ENCODE data around the gene DYRK1A.

DYRK1A gene

GRCh38 chr21:37423103-37423502, 56.5 kb downstream of the DYRK1A start:
- no peak for ATAC-seq (replicated peaks)
- Mint-ChIP-seq H3K36me3 (ENCODE audit: insufficient read depth) (peaks cover 46% of the 10 kb centered on the region), H3K27ac (no peak overlapping the region), H3K4me1 (ENCODE audit: low read depth in 2 of 2) (peaks cover 31 to 51% of the 10 kb centered on the region in 2 donors), H3K9me3 (no peaks in the 10 kb centered on the region), H3K4me3 (no peak overlapping the region), H3K27me3 (no peaks in the 10 kb centered on the region)
- DNase-seq = no peak

GRCh38 chr21:37424396-37424795, 57.8 kb downstream of the DYRK1A start:
- Mint-ChIP-seq H3K36me3 (ENCODE audit: insufficient read depth) (peaks cover 48% of the 10 kb centered on the region), H3K27me3 (no peaks in the 10 kb centered on the region), H3K9me3 (no peaks in the 10 kb centered on the region), H3K27ac (peak overlapping the region in 1 of 2 donors; percentile 19), H3K4me3 (no peak overlapping the region), H3K4me1 (ENCODE audit: low read depth in 2 of 2) (peaks cover 29 to 50% of the 10 kb centered on the region in 2 donors)
- ATAC-seq (replicated peaks) = no peak
- DNase-seq = no peak

- H3K4me1 Mint-ChIP-seq (ENCODE audit: low read depth in 2 of 2) = peaks cover 29 to 50% of the 10 kb centered on the region in 2 donors
- ATAC-seq (replicated peaks) = no peak
Measured at GRCh38 chr21:37425001-37425400, 58.4 kb downstream of the DYRK1A start.

GRCh38 chr21:37425684-37426083, 59.1 kb downstream of the DYRK1A start:
- Mint-ChIP-seq H3K27ac (peak overlapping the region; percentile 8 to 20), H3K36me3 (ENCODE audit: insufficient read depth) (peaks cover 45% of the 10 kb centered on the region), H3K27me3 (no peaks in the 10 kb centered on the region), H3K4me3 (no peak overlapping the region), H3K9me3 (no peaks in the 10 kb centered on the region), H3K4me1 (ENCODE audit: low read depth in 2 of 2) (peaks cover 31 to 50% of the 10 kb centered on the region in 2 donors)
- ATAC-seq (replicated peaks) (no peak), DNase-seq (no peak)

More at GRCh38 chr21:37425001-37425400, 58.4 kb downstream of the DYRK1A start:
- no peak for DNase-seq
- peaks cover 47% of the 10 kb centered on the region for H3K36me3 Mint-ChIP-seq (ENCODE audit: insufficient read depth)
- H3K27ac Mint-ChIP-seq = no peak overlapping the region
- no peak overlapping the region for H3K4me3 Mint-ChIP-seq
- no peaks in the 10 kb centered on the region for H3K9me3 Mint-ChIP-seq
- H3K27me3 Mint-ChIP-seq = no peaks in the 10 kb centered on the region

- H3K27ac Mint-ChIP-seq = peak overlapping the region in 1 of 2 donors; percentile 6
- no peaks in the 10 kb centered on the region for H3K9me3 Mint-ChIP-seq
- no peak for ATAC-seq (replicated peaks)
- peaks cover 41% of the 10 kb centered on the region for H3K36me3 Mint-ChIP-seq (ENCODE audit: insufficient read depth)
- no peaks in the 10 kb centered on the region for H3K27me3 Mint-ChIP-seq
- no peak overlapping the region for H3K4me3 Mint-ChIP-seq
- H3K4me1 Mint-ChIP-seq (ENCODE audit: low read depth in 2 of 2) = peaks cover 43 to 62% of the 10 kb centered on the region in 2 donors
- no peak for DNase-seq
Measured at GRCh38 chr21:37427221-37427620, 60.6 kb downstream of the DYRK1A start.

- H3K27ac Mint-ChIP-seq = peak overlapping the region in 1 of 2 donors; percentile 27
- peaks cover 28% of the 10 kb centered on the region for H3K36me3 Mint-ChIP-seq (ENCODE audit: insufficient read depth)
- H3K9me3 Mint-ChIP-seq = no peaks in the 10 kb centered on the region
- H3K4me1 Mint-ChIP-seq (ENCODE audit: low read depth in 2 of 2) = peaks cover 43 to 72% of the 10 kb centered on the region in 2 donors
- DNase-seq (no peak), ATAC-seq (replicated peaks) (peak; percentile 12)
- H3K4me3 Mint-ChIP-seq = no peak overlapping the region
- no peaks in the 10 kb centered on the region for H3K27me3 Mint-ChIP-seq
Measured at GRCh38 chr21:37429356-37429755, 62.8 kb downstream of the DYRK1A start.

- Mint-ChIP-seq H3K4me3 (peak overlapping the region; percentile 42 to 47), H3K9me3 (no peaks in the 10 kb centered on the region), H3K36me3 (ENCODE audit: insufficient read depth) (peaks cover 28% of the 10 kb centered on the region), H3K27me3 (no peaks in the 10 kb centered on the region), H3K4me1 (ENCODE audit: low read depth in 2 of 2) (peaks cover 43 to 72% of the 10 kb centered on the region in 2 donors), H3K27ac (peak overlapping the region; percentile 60 to 70)
- no peak for DNase-seq
- peak; percentile 8 for ATAC-seq (replicated peaks)
Measured at GRCh38 chr21:37430184-37430821, 63.7 kb downstream of the DYRK1A start.

GRCh38 chr21:37431243-37431642, 64.7 kb downstream of the DYRK1A start:
- H3K9me3 Mint-ChIP-seq = no peaks in the 10 kb centered on the region
- H3K36me3 Mint-ChIP-seq (ENCODE audit: insufficient read depth) = peaks cover 24% of the 10 kb centered on the region
- peaks cover 38 to 64% of the 10 kb centered on the region in 2 donors for H3K4me1 Mint-ChIP-seq (ENCODE audit: low read depth in 2 of 2)
- H3K27me3 Mint-ChIP-seq = no peaks in the 10 kb centered on the region
- peak overlapping the region; percentile 60 for H3K27ac Mint-ChIP-seq
- DNase-seq = no peak
- H3K4me3 Mint-ChIP-seq = peak overlapping the region; percentile 42 to 47
- no peak for ATAC-seq (replicated peaks)

- no peak overlapping the region for H3K4me3 Mint-ChIP-seq
- H3K27ac Mint-ChIP-seq = peak overlapping the region in 1 of 2 donors; percentile 60
- H3K36me3 Mint-ChIP-seq (ENCODE audit: insufficient read depth) = peaks cover 16% of the 10 kb centered on the region
- no peaks in the 10 kb centered on the region for H3K27me3 Mint-ChIP-seq
- no peak for DNase-seq
- H3K9me3 Mint-ChIP-seq = no peaks in the 10 kb centered on the region
- peaks cover 39 to 57% of the 10 kb centered on the region in 2 donors for H3K4me1 Mint-ChIP-seq (ENCODE audit: low read depth in 2 of 2)
- ATAC-seq (replicated peaks) = no peak
Measured at GRCh38 chr21:37432710-37433455, 66.3 kb downstream of the DYRK1A start.

- DNase-seq = no peak
- H3K4me3 Mint-ChIP-seq = peak overlapping the region in 1 of 2 donors; percentile 35
- peaks cover 13% of the 10 kb centered on the region for H3K36me3 Mint-ChIP-seq (ENCODE audit: insufficient read depth)
- no peak for ATAC-seq (replicated peaks)
- peak overlapping the region; percentile 54 to 59 for H3K27ac Mint-ChIP-seq
- no peaks in the 10 kb centered on the region for H3K27me3 Mint-ChIP-seq
- peaks cover 45 to 51% of the 10 kb centered on the region in 2 donors for H3K4me1 Mint-ChIP-seq (ENCODE audit: low read depth in 2 of 2)
- H3K9me3 Mint-ChIP-seq = no peaks in the 10 kb centered on the region
Measured at GRCh38 chr21:37433456-37433840, 66.9 kb downstream of the DYRK1A start.

- no peaks in the 10 kb centered on the region for H3K9me3 Mint-ChIP-seq
- peak; percentile 22 to 44 (median 27) for DNase-seq
- H3K4me3 Mint-ChIP-seq = no peak overlapping the region
- H3K27ac Mint-ChIP-seq = no peak overlapping the region
- peaks cover 10% of the 10 kb centered on the region for H3K36me3 Mint-ChIP-seq (ENCODE audit: insufficient read depth)
- ATAC-seq (replicated peaks) = peak; percentile 99
- no peaks in the 10 kb centered on the region for H3K27me3 Mint-ChIP-seq
- H3K4me1 Mint-ChIP-seq (ENCODE audit: low read depth in 2 of 2) = peaks cover 46 to 47% of the 10 kb centered on the region in 2 donors
Measured at GRCh38 chr21:37435120-37435519, 68.5 kb downstream of the DYRK1A start.

- Mint-ChIP-seq H3K4me1 (ENCODE audit: low read depth in 2 of 2) (peaks cover 43 to 45% of the 10 kb centered on the region in 2 donors), H3K9me3 (no peaks in the 10 kb centered on the region), H3K4me3 (no peak overlapping the region), H3K27ac (no peak overlapping the region), H3K36me3 (ENCODE audit: insufficient read depth) (peaks cover 8% of the 10 kb centered on the region), H3K27me3 (no peaks in the 10 kb centered on the region)
- no peak for DNase-seq
- ATAC-seq (replicated peaks) = no peak
Measured at GRCh38 chr21:37435711-37436110, 69.1 kb downstream of the DYRK1A start.

- no peak for DNase-seq
- H3K27ac Mint-ChIP-seq = no peak overlapping the region
- peaks cover 8% of the 10 kb centered on the region for H3K36me3 Mint-ChIP-seq (ENCODE audit: insufficient read depth)
- peaks cover 42 to 45% of the 10 kb centered on the region in 2 donors for H3K4me1 Mint-ChIP-seq (ENCODE audit: low read depth in 2 of 2)
- H3K4me3 Mint-ChIP-seq = no peak overlapping the region
- no peaks in the 10 kb centered on the region for H3K9me3 Mint-ChIP-seq
- H3K27me3 Mint-ChIP-seq = no peaks in the 10 kb centered on the region
- ATAC-seq (replicated peaks) = no peak
Measured at GRCh38 chr21:37436174-37436573, 69.6 kb downstream of the DYRK1A start.

All from effector memory CD8-positive, alpha-beta T cell (primary cell).